Kidney glomerular epithelial cell (primary cell): ENCODE data around the gene SAYSD1.

ENCODE experiments used
- DNase-seq: peaks from one replicate; lab custom pipeline; 2025; lab: John Stamatoyannopoulos, UW

Gene SAYSD1

GRCh38 chr6:39108041-39108839 is 6.7 kb downstream of the SAYSD1 start:
- no peak for DNase-seq

DNA sequence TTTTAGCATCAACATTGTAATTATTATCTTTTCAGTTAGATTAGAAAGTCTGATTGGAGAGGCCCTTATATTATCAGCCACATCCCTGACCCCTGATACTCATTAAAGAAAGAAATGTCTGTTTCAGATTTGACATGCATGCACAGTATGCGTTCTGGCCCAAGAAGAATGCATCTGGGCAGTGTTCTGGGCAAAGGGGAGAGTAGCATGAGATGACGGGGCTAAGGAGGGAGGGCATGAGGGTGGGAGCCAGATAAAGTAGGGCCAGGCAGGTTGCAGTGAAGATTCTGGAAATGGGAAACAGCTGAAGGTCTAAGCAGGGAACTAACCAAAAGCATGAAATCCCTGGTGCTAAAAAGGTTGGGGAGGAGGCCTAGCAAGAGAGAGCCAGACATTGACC is 7.3 kb downstream of the SAYSD1 start:
- DNase-seq: no peak

DNA sequence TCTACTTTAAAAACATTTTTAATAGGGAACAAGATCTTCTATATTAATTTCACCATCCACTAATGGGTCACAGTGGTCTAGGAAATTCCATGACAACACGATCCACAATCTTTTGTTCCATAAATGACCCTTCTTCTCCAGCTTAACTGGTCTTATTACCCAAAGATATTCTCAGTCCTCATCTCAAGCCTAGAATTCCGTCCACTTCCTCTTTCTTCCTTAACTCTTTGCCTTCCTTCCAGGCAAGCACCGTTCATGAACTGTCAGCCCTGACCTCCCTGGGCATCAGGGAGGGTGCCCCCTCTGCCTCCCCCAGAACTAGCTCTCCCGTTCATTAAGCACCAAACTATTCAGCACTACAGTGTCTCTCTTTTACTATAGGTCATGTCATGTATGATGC is 8.0 kb downstream of the SAYSD1 start:
- no peak for DNase-seq

- no peak for DNase-seq
Measured at GRCh38 chr6:39104528-39104927, 10.5 kb downstream of the SAYSD1 start.

GRCh38 chr6:39102821-39103136 is 12.2 kb downstream of the SAYSD1 start:
- no peak for DNase-seq

- peak; percentile 45 for DNase-seq
Measured at GRCh38 chr6:39102071-39102820, 12.7 kb downstream of the SAYSD1 start.

DNA sequence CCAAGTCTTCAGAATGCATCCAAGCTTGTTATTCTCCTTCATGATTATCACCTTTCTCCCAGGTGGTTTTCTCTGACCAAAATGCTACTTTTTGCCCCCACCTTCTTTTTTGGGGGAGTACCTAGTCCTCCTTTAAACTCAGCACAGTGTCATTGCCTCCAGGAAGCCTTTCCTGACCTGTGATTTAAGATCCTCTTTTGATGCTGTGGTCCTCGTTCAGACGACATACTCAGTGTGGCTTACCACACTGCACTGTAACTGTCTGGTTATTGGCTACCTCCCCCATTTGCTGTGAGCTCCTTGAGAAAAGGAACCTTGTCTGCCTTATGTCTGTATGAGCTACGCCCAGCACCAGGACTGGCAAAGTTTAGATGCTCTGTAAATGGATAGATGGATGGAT is 14.6 kb downstream of the SAYSD1 start:
- no peak for DNase-seq

- no peak for DNase-seq
Measured at GRCh38 chr6:39095578-39095977, 19.4 kb downstream of the SAYSD1 start.

DNA sequence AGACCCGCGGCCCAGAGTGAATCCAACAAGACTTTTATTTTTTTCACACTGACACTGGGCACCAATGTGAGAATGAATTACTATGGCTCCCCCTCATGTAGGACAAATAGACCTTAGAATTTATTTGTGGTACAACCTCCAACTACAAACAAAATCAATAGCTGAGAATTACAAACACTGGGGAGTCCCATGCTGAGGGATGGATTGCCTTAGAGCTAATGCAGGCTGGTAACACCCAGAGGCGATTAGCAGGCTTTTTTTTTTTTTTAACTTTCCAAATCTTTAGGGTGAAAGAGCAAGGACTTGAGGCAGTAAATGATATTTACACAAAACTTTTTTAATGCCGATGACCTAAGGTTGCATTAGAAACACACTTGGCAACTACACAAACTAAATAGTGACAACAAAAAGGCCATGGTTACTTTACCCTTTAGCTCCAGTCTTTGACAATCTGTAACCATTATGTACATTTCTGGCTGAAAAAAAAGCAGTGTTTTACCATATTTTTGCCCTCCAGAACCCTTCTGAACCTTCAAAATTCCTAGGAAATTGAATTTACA is 21.8 kb downstream of the SAYSD1 start:
- DNase-seq: no peak

DNA sequence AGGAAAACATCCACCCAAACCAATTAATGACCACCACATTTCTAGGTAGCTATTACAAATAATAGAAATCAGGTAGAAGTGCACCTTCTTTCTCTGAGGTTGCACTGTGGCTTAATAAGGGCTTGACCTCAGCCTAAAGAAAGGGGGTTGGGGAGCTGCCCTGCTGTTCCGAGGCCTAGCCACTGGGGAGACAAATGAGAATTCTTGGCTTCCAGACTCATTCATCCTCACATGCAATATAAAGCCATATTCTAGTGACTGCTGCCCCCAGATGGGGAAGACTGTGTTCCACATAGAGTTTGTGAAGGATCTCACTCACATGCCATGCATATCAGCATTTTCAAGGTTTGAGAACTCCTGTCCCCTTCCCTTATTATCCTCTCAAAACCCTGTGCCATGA is 22.9 kb downstream of the SAYSD1 start:
- DNase-seq: no peak

GRCh38 chr6:39091220-39091619 is 23.8 kb downstream of the SAYSD1 start:
- no peak for DNase-seq

DNA sequence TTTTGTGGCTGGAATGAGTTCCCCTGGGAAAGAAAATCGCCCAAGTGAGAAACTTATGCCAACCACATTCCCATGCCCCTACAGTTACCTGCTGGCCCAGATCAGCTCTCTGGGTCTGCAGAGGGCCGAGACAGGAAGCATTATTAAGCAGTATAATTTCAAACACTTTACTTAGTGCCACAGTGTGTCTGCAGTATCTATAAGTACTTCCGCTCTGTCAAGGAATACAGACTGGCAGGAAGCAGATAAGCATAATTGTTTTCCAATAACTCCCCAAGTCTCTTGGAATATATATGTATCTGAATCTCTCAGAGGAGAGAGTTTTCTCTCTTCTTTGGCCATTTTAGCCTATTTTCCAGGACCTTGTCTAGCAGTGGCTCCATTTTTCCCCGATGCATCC is 24.9 kb downstream of the SAYSD1 start:
- no peak for DNase-seq

GRCh38 chr6:39088331-39088730 is 26.7 kb downstream of the SAYSD1 start:
- DNase-seq: peak; percentile 14

- no peak for DNase-seq
Measured at GRCh38 chr6:39087197-39087596, 27.8 kb downstream of the SAYSD1 start.

GRCh38 chr6:39086711-39087110 is 28.3 kb downstream of the SAYSD1 start:
- DNase-seq: no peak

DNA sequence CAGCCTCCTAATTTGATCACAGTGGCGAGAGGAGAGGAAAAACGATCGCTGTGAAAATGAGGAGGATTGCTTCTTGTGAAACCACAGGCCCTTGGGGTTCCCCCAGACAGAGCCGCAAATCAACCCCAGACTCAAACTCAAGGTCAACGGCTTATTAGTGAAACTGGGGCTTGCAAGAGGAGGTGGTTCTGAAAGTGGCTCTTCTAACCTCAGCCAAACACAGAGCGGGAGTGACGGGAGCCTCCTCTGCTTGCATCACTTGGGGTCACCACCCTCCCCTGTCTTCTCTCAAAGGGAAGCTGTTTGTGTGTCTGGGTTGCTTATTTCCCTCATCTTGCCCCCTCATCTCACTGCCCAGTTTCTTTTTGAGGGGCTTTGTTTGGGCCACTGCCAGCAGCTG is 28.7 kb downstream of the SAYSD1 start:
- DNase-seq: no peak

GRCh38 chr6:39085129-39085797 is 29.7 kb downstream of the SAYSD1 start:
- DNase-seq: no peak

DNA sequence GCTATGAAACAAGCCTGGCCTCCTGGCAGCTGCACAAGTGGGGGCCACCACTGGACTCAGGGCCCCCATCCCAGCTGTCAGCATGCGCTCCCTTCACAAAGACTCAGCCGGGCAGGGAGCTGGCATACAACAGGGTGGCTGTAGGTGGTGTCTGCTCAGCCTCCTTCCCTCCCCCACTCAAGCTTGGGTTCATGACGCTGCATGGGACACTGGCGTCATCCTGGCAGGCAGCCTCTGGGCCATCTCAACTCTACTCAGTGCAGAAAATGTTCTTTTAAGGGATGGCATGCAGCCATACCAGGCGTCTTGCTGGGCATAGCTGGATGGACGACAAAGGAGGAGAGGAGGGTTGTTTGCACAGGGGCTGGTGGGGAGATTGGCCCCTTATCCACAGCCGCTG is 30.5 kb downstream of the SAYSD1 start:
- DNase-seq: no peak

DNA sequence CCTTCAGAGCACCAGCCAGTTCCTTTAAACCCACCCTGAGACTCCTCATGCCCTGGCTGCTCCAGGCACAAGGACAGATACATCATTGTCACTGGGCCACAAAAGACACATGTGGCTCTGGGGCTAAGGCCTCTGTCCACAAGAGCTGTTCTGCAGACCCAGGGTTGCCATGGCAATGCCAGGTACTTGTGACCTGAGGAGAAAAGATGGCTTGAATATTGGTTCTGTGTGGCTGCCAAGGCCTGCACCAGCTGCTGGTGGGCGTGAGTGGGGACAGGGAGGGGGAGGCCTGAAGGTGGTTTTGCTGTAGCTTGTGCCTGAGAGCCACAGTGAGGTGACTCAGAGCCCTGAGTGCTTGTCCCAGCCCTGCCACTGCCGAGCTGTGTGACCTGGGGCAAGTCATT is 31.8 kb downstream of the SAYSD1 start:
- no peak for DNase-seq

DNA sequence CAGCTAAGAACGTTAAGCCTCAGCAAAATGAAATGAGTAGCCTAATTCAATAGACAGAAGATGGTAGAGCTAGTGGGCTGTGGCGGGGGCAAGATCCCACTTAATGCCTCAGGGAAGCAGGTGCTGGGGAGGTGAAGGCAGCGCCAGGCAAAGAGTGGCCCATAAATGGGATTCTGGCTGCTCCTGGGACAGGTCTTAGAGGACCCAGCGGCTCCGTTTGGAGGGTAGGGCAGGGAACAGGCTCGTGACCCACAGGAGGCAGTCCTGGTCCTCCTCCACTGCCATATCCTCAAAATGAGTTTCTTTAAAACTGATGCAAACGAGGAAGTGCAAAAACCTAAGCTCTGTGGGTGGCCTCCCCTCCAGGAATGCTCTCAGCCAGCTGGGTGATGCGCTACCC is 32.7 kb downstream of the SAYSD1 start:
- DNase-seq: no peak

DNA sequence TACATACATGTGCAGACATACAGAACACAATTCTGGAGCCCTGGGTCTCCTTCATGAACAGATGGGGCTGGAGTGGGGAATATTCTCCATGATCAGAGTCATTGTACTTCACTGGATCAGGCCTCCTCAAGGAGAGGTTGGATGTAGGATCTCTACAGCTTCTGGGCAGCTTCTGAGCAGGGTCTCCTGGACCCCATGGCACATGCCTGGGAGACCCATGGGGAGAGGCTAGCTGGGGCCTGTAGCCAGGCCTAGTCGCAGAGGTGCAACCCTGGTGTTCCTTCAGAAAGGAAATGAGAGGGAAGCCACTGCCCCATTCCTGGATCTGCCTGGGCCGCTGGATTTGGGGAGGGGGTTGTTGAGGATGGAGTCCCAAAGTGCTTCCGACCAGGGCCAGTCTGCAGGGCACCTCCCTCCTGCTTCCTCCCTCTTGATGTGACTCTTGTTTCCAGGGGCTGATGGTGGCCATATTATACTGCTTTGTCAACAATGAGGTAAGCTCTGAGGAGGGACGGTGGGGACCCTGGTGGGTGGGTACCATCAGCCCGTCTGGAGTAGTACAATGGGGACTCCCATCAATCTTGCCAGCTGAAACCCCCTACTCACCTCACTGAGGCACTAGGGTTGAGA is 34.6 kb downstream of the SAYSD1 start:
- no peak for DNase-seq
